Activated T-cell treated with anti-CD3 and anti-CD28 coated beads, Interleukin-2, amount 50 U/mL, for 1 hour (primary cell): ENCODE data around the gene PIEZO2.
"Not testable (repeated sequence)": the region's sequence is repeated elsewhere in the genome, so short reads cannot be mapped to it uniquely, and the experiment has no call there.

Experiments used
- DNase-seq: peaks from one replicate; pipeline ENCODE4 v3.0.0-alpha.2; 2020

PIEZO2 gene

GRCh38 chr18:11149441-11150270, at the start of gene PIEZO2:
PIEZO2 (minus strand) TSS chr18:11149569; CDS start chr18:11148588, 981 bp downstream.
- no peak for DNase-seq

- DNase-seq: no peak
Measured at GRCh38 chr18:11183637-11184036, 34.3 kb upstream of the PIEZO2 start.

- not testable (repeated sequence) for DNase-seq
Measured at GRCh38 chr18:11181629-11182028, 32.3 kb upstream of the PIEZO2 start.

GRCh38 chr18:11179959-11180519, 30.7 kb upstream of the PIEZO2 start:
- no peak for DNase-seq

GRCh38 chr18:11178951-11179549, 29.7 kb upstream of the PIEZO2 start:
- no peak for DNase-seq

- no peak for DNase-seq
Measured at GRCh38 chr18:11177382-11177781, 28.0 kb upstream of the PIEZO2 start.

GRCh38 chr18:11176481-11176881, 27.1 kb upstream of the PIEZO2 start:
- DNase-seq: no peak

GRCh38 chr18:11175266-11175979, 26.1 kb upstream of the PIEZO2 start:
- DNase-seq: no peak

- not testable (repeated sequence) for DNase-seq
Measured at GRCh38 chr18:11174179-11174578, 24.8 kb upstream of the PIEZO2 start.

- DNase-seq: no peak
Measured at GRCh38 chr18:11167778-11168177, 18.4 kb upstream of the PIEZO2 start.

GRCh38 chr18:11165952-11166351, 16.6 kb upstream of the PIEZO2 start:
- no peak for DNase-seq

- DNase-seq: no peak
Measured at GRCh38 chr18:11165138-11165537, 15.8 kb upstream of the PIEZO2 start.

GRCh38 chr18:11163665-11164064, 14.3 kb upstream of the PIEZO2 start:
- no peak for DNase-seq

- no peak for DNase-seq
Measured at GRCh38 chr18:11162889-11163288, 13.5 kb upstream of the PIEZO2 start.

GRCh38 chr18:11162462-11162861, 13.1 kb upstream of the PIEZO2 start:
- DNase-seq: no peak

- DNase-seq: no peak
Measured at GRCh38 chr18:11160313-11160712, 10.9 kb upstream of the PIEZO2 start.

GRCh38 chr18:11159844-11160243, 10.5 kb upstream of the PIEZO2 start:
- no peak for DNase-seq

- DNase-seq: no peak
Measured at GRCh38 chr18:11156978-11157377, 7.6 kb upstream of the PIEZO2 start.

- DNase-seq: no peak
Measured at GRCh38 chr18:11155034-11155759, 5.8 kb upstream of the PIEZO2 start.

- no peak for DNase-seq
Measured at GRCh38 chr18:11154368-11154989, 5.1 kb upstream of the PIEZO2 start.

GRCh38 chr18:11153097-11153496, 3.7 kb upstream of the PIEZO2 start:
- no peak for DNase-seq

GRCh38 chr18:11150271-11150615, 874 bp upstream of the PIEZO2 start:
- DNase-seq: no peak
